Progenitor cell of endocrine pancreas (in vitro differentiated cells): ENCODE results near the gene PZP. TPM values are rescaled to one million over a fixed set of nuclear protein-coding genes. Genes with fewer than 3 reads are reported as not detected.

Experiments used
- DNase-seq: peaks from one replicate; pipeline ENCODE4 v3.0.0; 2021; ENCODE audit warnings: low spot score; ENCODE audit not compliant: unreplicated experiment
- H3K27ac Mint-ChIP-seq: 2 replicates; pipeline ENCODE4 v1.8.0; 2021; ENCODE audit warnings: mild to moderate bottlenecking, moderate library complexity, mixed read lengths
- H3K27me3 Mint-ChIP-seq: 2 replicates; pipeline ENCODE4 v1.8.0; 2021; ENCODE audit warnings: mixed read lengths
- H3K36me3 Mint-ChIP-seq: 2 replicates; pipeline ENCODE4 v1.8.0; 2022; ENCODE audit warnings: mixed read lengths; ENCODE audit not compliant: insufficient read depth
- H3K4me1 Mint-ChIP-seq: 2 replicates; pipeline ENCODE4 v1.8.0; 2021; ENCODE audit warnings: low read depth, mixed read lengths
- H3K4me3 Mint-ChIP-seq: 2 replicates; pipeline ENCODE4 v1.8.0; 2021; ENCODE audit warnings: low read depth, mild to moderate bottlenecking, moderate library complexity, mixed read lengths
- H3K9me3 Mint-ChIP-seq: 2 replicates; pipeline ENCODE4 v1.8.0; 2021; ENCODE audit warnings: low read depth, mixed read lengths
- CTCF ChIP-seq: fragments of 200-600 bp; sonication (generic); IDR thresholded peaks from one replicate; pipeline ENCODE4 v1.5.0; 2021; ENCODE audit warnings: antibody characterized with exemption, mild to moderate bottlenecking; ENCODE audit not compliant: unreplicated experiment
- microRNA-seq: library from miRNA; unstranded; fragments of <30 nt; microRNA quantifications from one replicate; pipeline ENCODE4 v1.1.0, GENCODE V29; 2020; ENCODE audit warnings: borderline number of aligned reads; ENCODE audit not compliant: unreplicated experiment
- total RNA-seq: library from RNA; stranded (reverse); gene quantifications from 2 replicates; pipeline ENCODE4 v1.2.1, GENCODE V29; 2021

Gene PZP
- total RNA-seq, 1 donor from 2014 or later = 0.29 TPM

- Mint-ChIP-seq H3K4me3 (no peak overlapping the region), H3K9me3 (no peaks in the 10 kb centered on the region)
- no peak for TF ChIP-seq CTCF
Measured at GRCh38 chr12:9101018-9101687, 107.0 kb downstream of the PZP start.

DNA sequence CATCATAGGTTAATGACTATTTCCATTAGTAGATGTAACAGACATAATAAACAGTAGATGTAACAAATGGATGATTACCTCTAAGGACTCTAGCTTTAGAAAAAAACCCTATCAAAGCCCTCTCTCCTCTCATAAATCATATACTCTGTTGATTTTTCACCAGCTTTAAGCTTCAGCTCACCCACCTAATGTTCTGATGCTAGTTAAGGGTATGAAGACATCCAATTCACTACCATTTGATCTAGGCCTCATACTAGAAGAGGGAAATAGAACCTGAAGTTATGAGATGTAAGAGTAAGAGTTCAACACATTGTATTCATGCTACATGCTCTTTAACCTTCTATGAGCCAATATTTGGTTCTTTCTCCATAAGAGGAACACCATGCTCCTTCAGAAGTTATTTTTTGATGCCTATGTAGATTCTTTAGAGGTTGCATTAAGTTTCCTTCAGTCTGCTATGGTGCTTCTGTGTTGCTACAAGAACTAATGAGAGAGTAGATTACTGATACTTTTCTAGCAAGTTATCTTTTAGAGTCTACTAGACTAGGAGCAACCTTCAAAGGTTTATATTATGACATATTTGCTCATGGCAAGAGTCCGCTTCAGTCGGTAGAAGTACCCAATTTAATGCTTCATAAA, 108.5 kb downstream of the PZP start:
- Mint-ChIP-seq H3K27ac (no peak overlapping the region), H3K27me3 (no peaks in the 10 kb centered on the region), H3K4me3 (no peak overlapping the region), H3K4me1 (no peaks in the 10 kb centered on the region), H3K9me3 (no peaks in the 10 kb centered on the region), H3K36me3 (no peaks in the 10 kb centered on the region)
- no peak for DNase-seq
- no peak for TF ChIP-seq CTCF

More at GRCh38 chr12:9101018-9101687, 107.0 kb downstream of the PZP start:
- no peaks in the 10 kb centered on the region for H3K36me3 Mint-ChIP-seq
- no peak overlapping the region for H3K27ac Mint-ChIP-seq
- DNase-seq = no peak
- no peaks in the 10 kb centered on the region for H3K4me1 Mint-ChIP-seq
- no peaks in the 10 kb centered on the region for H3K27me3 Mint-ChIP-seq

Small RNA genes within 50 kb of the gene (microRNA-seq; reads per million reads assigned to microRNA genes)
- not detected for gene MIR1244-3

Other genes with a start within 250 kb of the PZP start
- gene KLRG1, start 218.8 kb downstream of the PZP start, total RNA-seq = 7.4 and 8.0 TPM in 2 replicates
- 1.1 and 2.0 TPM in 2 replicates for gene A2M, start 92.5 kb downstream of the PZP start, total RNA-seq